Measurements from ENCODE around the gene ASXL3. TPM values are rescaled to one million over a fixed set of nuclear protein-coding genes. Genes with fewer than 3 reads are reported as not detected.
A peak's percentile ranks its signal among the peaks of the same experiment; 100 is the strongest.

ASXL3 gene
- total RNA-seq, 1 experiment from 2014 or later = not detected

- no peak overlapping the region for H3K9ac ChIP-seq (ENCODE audit: low read length)
- no TSS peak for BruUV-seq (replicated peaks)
- no peak overlapping the region for H3K4me2 ChIP-seq (ENCODE audit: low read length)
- no peaks in the 10 kb centered on the region for H3K4me1 ChIP-seq (ENCODE audit: insufficient read depth, low read length)
- H3K9me3 ChIP-seq (ENCODE audit: low read length) = no peaks in the 10 kb centered on the region
- CTCF ChIA-PET = no interaction called here
- no peaks in the 10 kb centered on the region for H4K20me1 ChIP-seq (ENCODE audit: low read length)
- H3K9me2 ChIP-seq (replicated peaks; ENCODE audit: low read length) = no peaks in the 10 kb centered on the region
- no peak for ATAC-seq
- no peaks in the 10 kb centered on the region for H3K36me3 ChIP-seq (ENCODE audit: low read depth, low read length)
- POLR2A ChIA-PET (ENCODE audit: unreplicated experiment) = no interaction called here
- no peak for DNase-seq
- intact Hi-C loops (cut with micrococcal nuclease) = no loop called here
- H3K27me3 ChIP-seq (ENCODE audit: low read length) = no peaks in the 10 kb centered on the region
- TF ChIP-seq EZH2phosphoT487 (IDR thresholded peaks at IDR 0.05; ENCODE audit: borderline replicate concordance, low read length) (no peak), EZH2 (IDR thresholded peaks at IDR 0.05; ENCODE audit: low read length, unreplicated experiment) (no peak)
- H3F3A ChIP-seq (ENCODE audit: low read length, unreplicated experiment) = no peaks in the 10 kb centered on the region
- H3K4me3 ChIP-seq (ENCODE audit: low read length) = no peak overlapping the region
- H2AFZ ChIP-seq (ENCODE audit: low read length) = no peak overlapping the region
- no peak overlapping the region for H3K27ac ChIP-seq (ENCODE audit: low read length)
- no peaks in the 10 kb centered on the region for H3K79me2 ChIP-seq (ENCODE audit: low read length)
Measured at GRCh38 chr18:33741760-33742159, 163.7 kb downstream of the ASXL3 start.

GRCh38 chr18:33744032-33744697 lies 166.1 kb downstream of the ASXL3 start:
- Histone ChIP-seq H3K9me3 (ENCODE audit: low read length) (no peaks in the 10 kb centered on the region), H3K9ac (ENCODE audit: low read length) (no peak overlapping the region), H3K79me2 (ENCODE audit: low read length) (no peaks in the 10 kb centered on the region), H3K4me3 (ENCODE audit: low read length) (no peak overlapping the region), H3K4me2 (ENCODE audit: low read length) (no peak overlapping the region), H3F3A (ENCODE audit: low read length, unreplicated experiment) (no peaks in the 10 kb centered on the region), H2AFZ (ENCODE audit: low read length) (no peak overlapping the region), H3K36me3 (ENCODE audit: low read depth, low read length) (no peaks in the 10 kb centered on the region), H4K20me1 (ENCODE audit: low read length) (no peaks in the 10 kb centered on the region), H3K4me1 (ENCODE audit: insufficient read depth, low read length) (no peaks in the 10 kb centered on the region), H3K27me3 (ENCODE audit: low read length) (no peaks in the 10 kb centered on the region), H3K9me2 (replicated peaks; ENCODE audit: low read length) (no peaks in the 10 kb centered on the region), H3K27ac (ENCODE audit: low read length) (no peak overlapping the region)
- intact Hi-C loops (cut with micrococcal nuclease) = no loop called here
- CTCF ChIA-PET = no interaction called here
- no TSS peak for BruUV-seq (replicated peaks)
- DNase-seq = no peak
- TF ChIP-seq, protein P1, sequence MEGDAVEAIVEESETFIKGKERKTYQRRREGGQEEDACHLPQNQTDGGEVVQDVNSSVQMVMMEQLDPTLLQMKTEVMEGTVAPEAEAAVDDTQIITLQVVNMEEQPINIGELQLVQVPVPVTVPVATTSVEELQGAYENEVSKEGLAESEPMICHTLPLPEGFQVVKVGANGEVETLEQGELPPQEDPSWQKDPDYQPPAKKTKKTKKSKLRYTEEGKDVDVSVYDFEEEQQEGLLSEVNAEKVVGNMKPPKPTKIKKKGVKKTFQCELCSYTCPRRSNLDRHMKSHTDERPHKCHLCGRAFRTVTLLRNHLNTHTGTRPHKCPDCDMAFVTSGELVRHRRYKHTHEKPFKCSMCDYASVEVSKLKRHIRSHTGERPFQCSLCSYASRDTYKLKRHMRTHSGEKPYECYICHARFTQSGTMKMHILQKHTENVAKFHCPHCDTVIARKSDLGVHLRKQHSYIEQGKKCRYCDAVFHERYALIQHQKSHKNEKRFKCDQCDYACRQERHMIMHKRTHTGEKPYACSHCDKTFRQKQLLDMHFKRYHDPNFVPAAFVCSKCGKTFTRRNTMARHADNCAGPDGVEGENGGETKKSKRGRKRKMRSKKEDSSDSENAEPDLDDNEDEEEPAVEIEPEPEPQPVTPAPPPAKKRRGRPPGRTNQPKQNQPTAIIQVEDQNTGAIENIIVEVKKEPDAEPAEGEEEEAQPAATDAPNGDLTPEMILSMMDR (conservative IDR thresholded peaks at IDR 0.05; ENCODE audit: low read depth, low read length) = peak; percentile 30; the same call in 1 of the 2 replicates
- no peak for TF ChIP-seq EZH2phosphoT487 (IDR thresholded peaks at IDR 0.05; ENCODE audit: borderline replicate concordance, low read length)
- POLR2A ChIA-PET (ENCODE audit: unreplicated experiment) = no interaction called here
- ATAC-seq = no peak

DNA sequence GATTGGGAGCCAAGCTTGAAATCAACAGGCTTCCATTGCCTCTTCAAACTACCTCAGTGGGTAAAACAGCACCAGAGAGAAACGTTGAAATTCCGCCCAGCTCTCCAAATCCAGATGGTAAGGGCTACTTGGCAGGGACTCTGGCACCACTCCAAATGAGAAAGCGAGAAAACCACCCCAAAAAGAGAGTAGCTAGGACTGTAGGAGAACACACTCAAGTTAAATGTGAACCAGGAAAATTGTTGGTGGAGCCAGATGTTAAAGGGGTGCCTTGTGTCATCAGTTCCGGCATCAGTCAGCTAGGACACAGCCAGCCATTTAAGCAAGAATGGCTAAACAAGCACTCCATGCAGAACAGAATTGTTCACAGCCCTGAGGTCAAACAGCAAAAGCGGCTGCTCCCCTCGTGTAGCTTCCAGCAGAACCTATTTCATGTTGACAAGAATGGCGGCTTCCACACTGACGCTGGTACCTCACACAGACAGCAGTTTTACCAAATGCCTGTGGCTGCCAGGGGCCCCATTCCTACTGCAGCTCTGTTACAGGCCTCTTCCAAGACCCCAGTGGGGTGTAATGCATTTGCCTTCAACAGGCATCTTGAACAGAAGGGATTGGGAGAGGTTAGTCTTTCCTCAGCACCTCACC lies 167.3 kb downstream of the ASXL3 start:
- Histone ChIP-seq H3K9me3 (ENCODE audit: low read length) (no peaks in the 10 kb centered on the region), H3K4me3 (ENCODE audit: low read length) (no peak overlapping the region), H3K9me2 (replicated peaks; ENCODE audit: low read length) (no peaks in the 10 kb centered on the region), H3F3A (ENCODE audit: low read length, unreplicated experiment) (no peaks in the 10 kb centered on the region), H4K20me1 (ENCODE audit: low read length) (no peaks in the 10 kb centered on the region), H3K27me3 (ENCODE audit: low read length) (no peaks in the 10 kb centered on the region), H3K27ac (ENCODE audit: low read length) (no peak overlapping the region), H3K79me2 (ENCODE audit: low read length) (no peaks in the 10 kb centered on the region), H3K4me1 (ENCODE audit: insufficient read depth, low read length) (no peaks in the 10 kb centered on the region), H3K9ac (ENCODE audit: low read length) (no peak overlapping the region), H3K36me3 (ENCODE audit: low read depth, low read length) (no peaks in the 10 kb centered on the region), H2AFZ (ENCODE audit: low read length) (no peak overlapping the region), H3K4me2 (ENCODE audit: low read length) (no peak overlapping the region)
- POLR2A ChIA-PET (ENCODE audit: unreplicated experiment) = no interaction called here
- DNase-seq (no peak), ATAC-seq (no peak)
- CTCF ChIA-PET = interaction anchor here (0.6 kb wide), 1 partner anchor 231 kb away, joined by 4 read pairs; no protein-coding TSS in a partner anchor
- TF ChIP-seq EZH2phosphoT487 (IDR thresholded peaks at IDR 0.05; ENCODE audit: borderline replicate concordance, low read length) (no peak), EZH2 (IDR thresholded peaks at IDR 0.05; ENCODE audit: low read length, unreplicated experiment) (no peak)
- TF ChIP-seq, protein P1 (conservative IDR thresholded peaks at IDR 0.05; ENCODE audit: low read depth, low read length) = no peak
- intact Hi-C loops (cut with micrococcal nuclease) = no loop called here
- no TSS peak for BruUV-seq (replicated peaks)
